Measurements from ENCODE around the gene COX4I1. TPM values are rescaled to one million over a fixed set of nuclear protein-coding genes. Genes with fewer than 3 reads are reported as not detected.

The COX4I1 gene
- total RNA-seq (743 and 833 TPM in 2 replicates), polyA plus RNA-seq (856 and 1,231 TPM in 2 replicates)

GRCh38 chr16:85799497-85800320, at the start of gene COX4I1, which contains the start of gene EMC8:
Gene COX4I1 (plus strand): TSS chr16:85799695. CDS start chr16:85801206, 1,511 bp downstream.
Gene EMC8 (minus strand): TSS chr16:85799544. CDS start chr16:85799295, 249 bp downstream.
- Histone ChIP-seq H3K9me3 (ENCODE audit: low read depth) (no peaks in the 10 kb centered on the region), H3K27ac (peak within 1 kb of the TSS; percentile 98), H3K36me3 (peaks cover 30% of the 10 kb centered on the region), H3K4me1 (ENCODE audit: low read depth) (peaks cover 7% of the 10 kb centered on the region), H3K27me3 (no peaks in the 10 kb centered on the region), H3K4me3 (peak within 1 kb of the TSS; percentile 100)
- DNase-seq (ENCODE audit: low read depth in 1 of 2, low spot score in 1 of 2), result peak; percentile 94 to 96
- TF ChIP-seq CTCF (IDR thresholded peaks at IDR 0.05; ENCODE audit: low read depth, low read length), result no peak

DNA sequence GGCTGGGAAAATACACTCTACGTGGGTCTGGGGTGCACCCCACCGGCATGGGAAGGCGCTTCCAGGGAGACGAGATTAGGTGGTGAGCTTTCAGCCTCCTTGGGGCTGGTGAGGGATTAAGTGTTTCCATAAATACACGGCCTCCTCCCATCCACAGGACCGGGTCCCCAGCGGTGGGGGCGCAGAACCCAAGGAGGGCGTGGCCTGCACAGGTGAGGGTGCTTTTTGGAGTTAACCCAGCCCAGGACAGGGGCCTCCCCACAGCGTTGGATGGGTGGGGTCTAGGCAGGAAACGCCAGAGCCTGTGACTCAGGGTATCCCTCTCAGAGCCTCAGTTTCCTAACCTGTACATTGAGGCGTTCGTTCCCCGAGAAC, 49.7 kb upstream of the COX4I1 start:
- Histone ChIP-seq H3K9me3 (ENCODE audit: low read depth) (no peaks in the 10 kb centered on the region), H3K36me3 (no peaks in the 10 kb centered on the region), H3K27ac (no peak overlapping the region), H3K27me3 (no peaks in the 10 kb centered on the region), H3K4me1 (ENCODE audit: low read depth) (peaks cover 22% of the 10 kb centered on the region), H3K4me3 (peak overlapping the region; percentile 51)
- no peak for TF ChIP-seq CTCF (IDR thresholded peaks at IDR 0.05; ENCODE audit: low read depth, low read length)
- DNase-seq (ENCODE audit: low read depth in 1 of 2, low spot score in 1 of 2), result peak in 1 of 2 donors; percentile 41

DNA sequence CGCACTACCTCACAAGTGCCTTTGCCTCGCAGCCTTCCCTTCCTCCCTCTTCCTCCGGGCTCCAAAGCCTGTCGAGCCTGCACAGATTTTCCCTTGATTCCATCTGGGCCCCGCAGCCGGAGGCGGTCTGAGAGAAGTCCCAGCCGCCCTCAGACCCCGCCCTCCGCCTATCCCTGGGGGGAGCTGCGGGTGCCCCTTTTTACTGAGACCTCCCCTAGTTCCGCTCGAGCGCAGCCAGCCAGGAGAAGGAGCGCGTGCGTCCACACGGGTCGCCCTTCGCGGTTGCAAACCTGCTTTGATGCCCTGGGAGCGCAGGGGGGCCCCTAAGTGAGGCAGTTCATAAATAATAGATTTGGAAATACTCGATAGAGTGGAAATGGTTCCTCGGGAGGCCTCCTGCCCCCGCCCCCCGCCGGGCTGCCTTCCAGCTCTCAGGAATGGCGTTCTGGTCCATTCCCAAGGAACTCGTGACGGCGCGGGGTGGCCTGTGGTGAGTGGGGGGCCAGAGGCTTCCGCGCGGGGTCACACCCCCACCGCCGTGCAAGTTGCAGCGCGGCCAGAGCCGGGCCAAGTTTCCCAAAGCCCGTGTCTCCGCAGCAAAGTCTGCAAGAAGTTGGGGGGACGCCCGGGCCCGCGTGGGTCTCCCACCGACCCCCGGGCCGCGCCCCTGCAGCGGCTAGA, 49.2 kb upstream of the COX4I1 start:
- H3K9me3 ChIP-seq (ENCODE audit: low read depth), result no peaks in the 10 kb centered on the region
- H3K36me3 ChIP-seq, result no peaks in the 10 kb centered on the region
- H3K27me3 ChIP-seq, result no peaks in the 10 kb centered on the region
- peaks cover 23% of the 10 kb centered on the region for H3K4me1 ChIP-seq (ENCODE audit: low read depth)
- DNase-seq (ENCODE audit: low read depth in 1 of 2, low spot score in 1 of 2), result peak; percentile 36 to 70
- H3K27ac ChIP-seq, result no peak overlapping the region
- peak; percentile 20 for TF ChIP-seq CTCF (IDR thresholded peaks at IDR 0.05; ENCODE audit: low read depth, low read length)
- peak overlapping the region; percentile 51 for H3K4me3 ChIP-seq

DNA sequence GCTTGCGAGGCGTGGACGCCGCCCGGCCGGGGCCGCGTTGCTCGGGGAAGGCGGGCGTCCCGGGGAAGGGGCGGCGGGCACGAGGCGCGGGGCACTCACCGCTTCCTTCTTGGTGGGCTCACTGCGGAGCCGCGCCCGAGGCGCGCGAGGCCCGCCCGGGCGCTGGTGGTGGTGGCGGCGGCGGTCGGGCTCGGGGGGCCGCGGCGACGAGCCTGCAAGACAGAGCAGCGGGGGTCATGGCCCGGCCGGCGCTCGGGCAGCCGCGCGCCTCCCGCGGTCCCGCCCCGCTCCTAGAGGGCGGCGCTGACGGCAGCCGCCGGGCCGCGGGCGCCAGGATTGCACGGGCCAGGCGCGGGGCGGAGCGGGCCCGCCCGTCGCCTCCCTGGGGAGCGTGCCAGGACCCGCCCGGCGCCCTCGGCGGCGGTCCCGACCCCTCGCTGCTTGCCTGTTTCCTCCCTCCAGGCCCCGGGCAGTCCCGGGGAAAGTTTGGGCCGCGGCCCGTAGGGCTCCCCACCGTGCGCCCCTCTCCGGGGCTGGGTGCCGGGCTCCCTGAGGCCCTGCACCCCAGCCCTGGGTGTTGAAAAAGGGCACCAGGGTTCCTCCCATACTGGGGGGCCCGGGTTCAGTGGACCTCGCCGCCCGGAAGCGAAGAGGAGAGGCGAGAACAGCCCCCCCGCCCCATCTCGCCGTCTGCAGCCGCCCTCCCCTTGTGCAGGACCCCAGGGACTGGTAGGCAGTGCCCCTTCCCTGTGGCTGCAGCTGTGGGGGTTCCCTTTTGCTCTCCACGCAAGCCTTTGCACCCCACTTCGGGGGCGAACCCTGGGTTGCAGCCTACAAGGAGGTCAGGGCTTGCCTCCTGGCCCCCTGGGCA, 48.4 kb upstream of the COX4I1 start, which contains the start of gene C16orf74:
C16orf74 (minus strand) TSS at position 270 of the 871 bp plus-strand sequence. CDS start 15,879 bp downstream, outside the sequence.
- no peaks in the 10 kb centered on the region for H3K9me3 ChIP-seq (ENCODE audit: low read depth)
- H3K4me1 ChIP-seq (ENCODE audit: low read depth), result peaks cover 23% of the 10 kb centered on the region
- H3K27ac ChIP-seq, result no peak within 1 kb of the TSS
- H3K4me3 ChIP-seq, result peak within 1 kb of the TSS; percentile 51
- no peaks in the 10 kb centered on the region for H3K36me3 ChIP-seq
- H3K27me3 ChIP-seq, result no peaks in the 10 kb centered on the region
- peak; percentile 65 to 79 for DNase-seq (ENCODE audit: low read depth in 1 of 2, low spot score in 1 of 2)
- no peak for TF ChIP-seq CTCF (IDR thresholded peaks at IDR 0.05; ENCODE audit: low read depth, low read length)
